ENCODE results near the gene DMD.

DMD gene

GRCh38 chrX:32893751-32894150 lies 317.6 kb downstream of the DMD start:
- H3K4me3 ChIP-seq (ENCODE audit: low read length), result no peak overlapping the region
- no peak for DNase-seq (ENCODE audit: low read depth, low spot score)

GRCh38 chrX:32877592-32877991 lies 333.8 kb downstream of the DMD start:
- no peak for DNase-seq (ENCODE audit: low read depth, low spot score)

GRCh38 chrX:32874839-32875238 lies 336.5 kb downstream of the DMD start:
- DNase-seq (ENCODE audit: low read depth, low spot score), result no peak
- H3K4me3 ChIP-seq (ENCODE audit: low read length), result no peak overlapping the region

More at GRCh38 chrX:32877592-32877991, 333.8 kb downstream of the DMD start:
- H3K4me3 ChIP-seq (ENCODE audit: low read length), result no peak overlapping the region

- no peak overlapping the region for H3K4me3 ChIP-seq (ENCODE audit: low read length)
- DNase-seq (ENCODE audit: low read depth, low spot score), result no peak
Measured at GRCh38 chrX:32873786-32874185, 337.6 kb downstream of the DMD start.

- no peak overlapping the region for H3K4me3 ChIP-seq (ENCODE audit: low read length)
- no peak for DNase-seq (ENCODE audit: low read depth, low spot score)
Measured at GRCh38 chrX:32871636-32872035, 339.7 kb downstream of the DMD start.

GRCh38 chrX:32868524-32868895 lies 342.8 kb downstream of the DMD start:
- DNase-seq (ENCODE audit: low read depth, low spot score), result no peak
- H3K4me3 ChIP-seq (ENCODE audit: low read length), result no peak overlapping the region

GRCh38 chrX:32867781-32868523 lies 343.4 kb downstream of the DMD start:
- DNase-seq (ENCODE audit: low read depth, low spot score), result no peak
- H3K4me3 ChIP-seq (ENCODE audit: low read length), result no peak overlapping the region

GRCh38 chrX:32852203-32852602 lies 359.1 kb downstream of the DMD start:
- DNase-seq (ENCODE audit: low read depth, low spot score), result no peak
- no peak overlapping the region for H3K4me3 ChIP-seq (ENCODE audit: low read length)

GRCh38 chrX:32851556-32851955 lies 359.8 kb downstream of the DMD start:
- DNase-seq (ENCODE audit: low read depth, low spot score), result no peak
- no peak overlapping the region for H3K4me3 ChIP-seq (ENCODE audit: low read length)

GRCh38 chrX:32847921-32848320 lies 363.4 kb downstream of the DMD start:
- no peak for DNase-seq (ENCODE audit: low read depth, low spot score)
- no peak overlapping the region for H3K4me3 ChIP-seq (ENCODE audit: low read length)

- no peak overlapping the region for H3K4me3 ChIP-seq (ENCODE audit: low read length)
- no peak for DNase-seq (ENCODE audit: low read depth, low spot score)
Measured at GRCh38 chrX:32842053-32842452, 369.3 kb downstream of the DMD start.

- no peak overlapping the region for H3K4me3 ChIP-seq (ENCODE audit: low read length)
- no peak for DNase-seq (ENCODE audit: low read depth, low spot score)
Measured at GRCh38 chrX:32839781-32840180, 371.6 kb downstream of the DMD start.

GRCh38 chrX:32825009-32825408 lies 386.3 kb downstream of the DMD start:
- no peak for DNase-seq (ENCODE audit: low read depth, low spot score)
- H3K4me3 ChIP-seq (ENCODE audit: low read length), result no peak overlapping the region

- no peak for DNase-seq (ENCODE audit: low read depth, low spot score)
- no peak overlapping the region for H3K4me3 ChIP-seq (ENCODE audit: low read length)
Measured at GRCh38 chrX:32804034-32804433, 407.3 kb downstream of the DMD start.

- H3K4me3 ChIP-seq (ENCODE audit: low read length), result no peak overlapping the region
- no peak for DNase-seq (ENCODE audit: low read depth, low spot score)
Measured at GRCh38 chrX:32798990-32799389, 412.4 kb downstream of the DMD start.

- no peak for DNase-seq (ENCODE audit: low read depth, low spot score)
- no peak overlapping the region for H3K4me3 ChIP-seq (ENCODE audit: low read length)
Measured at GRCh38 chrX:32788936-32789335, 422.4 kb downstream of the DMD start.

- no peak overlapping the region for H3K4me3 ChIP-seq (ENCODE audit: low read length)
- no peak for DNase-seq (ENCODE audit: low read depth, low spot score)
Measured at GRCh38 chrX:32780109-32780508, 431.2 kb downstream of the DMD start.

GRCh38 chrX:32778965-32779364 lies 432.4 kb downstream of the DMD start:
- no peak overlapping the region for H3K4me3 ChIP-seq (ENCODE audit: low read length)
- DNase-seq (ENCODE audit: low read depth, low spot score), result no peak

- H3K4me3 ChIP-seq (ENCODE audit: low read length), result no peak overlapping the region
- no peak for DNase-seq (ENCODE audit: low read depth, low spot score)
Measured at GRCh38 chrX:32774966-32775365, 436.4 kb downstream of the DMD start.

GRCh38 chrX:32749070-32749469 lies 462.3 kb downstream of the DMD start:
- no peak overlapping the region for H3K4me3 ChIP-seq (ENCODE audit: low read length)
- no peak for DNase-seq (ENCODE audit: low read depth, low spot score)

- DNase-seq (ENCODE audit: low read depth, low spot score), result no peak
- H3K4me3 ChIP-seq (ENCODE audit: low read length), result no peak overlapping the region
Measured at GRCh38 chrX:32745323-32745722, 466.0 kb downstream of the DMD start.

Measured in Jurkat, Clone E6-1 (cell line).